AG10803 (cell line): Measurements from ENCODE around the gene SLC25A21.

ENCODE experiments used
- DNase-seq: peaks from one replicate; pipeline ENCODE4 v3.0.0; 2010; ENCODE audit warnings: low read depth
- H3K4me3 ChIP-seq: 2 replicates; pipeline ENCODE4 v1.5.1; 2011; ENCODE audit warnings: mild to moderate bottlenecking, low read length, control low read depth
- TF ChIP-seq, protein P1 (sequence below): conservative IDR thresholded peaks from 2 replicates; pipeline ENCODE4 v1.5.1; 2011; ENCODE audit warnings: mild to moderate bottlenecking, low read length, control low read depth, inconsistent platforms

Gene SLC25A21

DNA sequence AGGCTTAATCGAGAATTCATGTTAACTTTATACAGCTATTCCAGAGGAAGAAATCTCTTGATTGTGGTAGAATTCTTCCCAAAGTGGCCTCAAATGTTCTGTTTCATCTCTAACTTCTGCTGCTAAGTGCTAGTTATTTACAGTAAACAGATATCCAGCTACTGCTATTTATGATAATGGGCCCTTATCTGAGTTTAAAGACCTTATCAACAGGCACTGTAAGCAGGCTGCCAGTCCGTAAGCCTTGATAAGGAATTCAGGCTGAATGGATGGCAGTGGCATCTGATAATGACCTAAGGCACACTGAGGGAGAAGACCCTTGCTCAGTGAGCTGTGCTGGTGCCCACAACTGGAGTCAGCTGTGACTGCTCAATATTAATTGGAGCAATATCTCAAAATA lies 451.7 kb downstream of the SLC25A21 start:
- TF ChIP-seq, protein P1, sequence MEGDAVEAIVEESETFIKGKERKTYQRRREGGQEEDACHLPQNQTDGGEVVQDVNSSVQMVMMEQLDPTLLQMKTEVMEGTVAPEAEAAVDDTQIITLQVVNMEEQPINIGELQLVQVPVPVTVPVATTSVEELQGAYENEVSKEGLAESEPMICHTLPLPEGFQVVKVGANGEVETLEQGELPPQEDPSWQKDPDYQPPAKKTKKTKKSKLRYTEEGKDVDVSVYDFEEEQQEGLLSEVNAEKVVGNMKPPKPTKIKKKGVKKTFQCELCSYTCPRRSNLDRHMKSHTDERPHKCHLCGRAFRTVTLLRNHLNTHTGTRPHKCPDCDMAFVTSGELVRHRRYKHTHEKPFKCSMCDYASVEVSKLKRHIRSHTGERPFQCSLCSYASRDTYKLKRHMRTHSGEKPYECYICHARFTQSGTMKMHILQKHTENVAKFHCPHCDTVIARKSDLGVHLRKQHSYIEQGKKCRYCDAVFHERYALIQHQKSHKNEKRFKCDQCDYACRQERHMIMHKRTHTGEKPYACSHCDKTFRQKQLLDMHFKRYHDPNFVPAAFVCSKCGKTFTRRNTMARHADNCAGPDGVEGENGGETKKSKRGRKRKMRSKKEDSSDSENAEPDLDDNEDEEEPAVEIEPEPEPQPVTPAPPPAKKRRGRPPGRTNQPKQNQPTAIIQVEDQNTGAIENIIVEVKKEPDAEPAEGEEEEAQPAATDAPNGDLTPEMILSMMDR: no peak
- no peak overlapping the region for H3K4me3 ChIP-seq
- no peak for DNase-seq

DNA sequence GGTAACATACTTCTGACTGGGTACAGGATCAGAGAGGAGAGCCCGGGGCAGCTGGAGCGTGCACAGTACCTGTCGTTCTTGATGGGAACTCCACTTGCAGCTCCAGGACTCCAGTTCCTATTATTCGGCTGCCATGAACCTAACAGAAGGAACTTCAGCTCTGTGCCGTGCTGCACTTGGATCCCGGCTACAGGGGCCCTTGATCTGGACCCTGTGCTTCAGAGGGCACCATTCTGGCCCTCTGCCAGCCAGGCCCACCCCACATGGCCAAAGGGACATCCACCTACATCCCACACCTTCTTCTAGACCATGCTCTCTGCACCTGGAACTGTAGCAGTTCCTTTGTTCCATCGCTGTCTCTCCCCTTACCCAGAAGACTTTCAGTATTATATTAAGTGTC lies 452.6 kb downstream of the SLC25A21 start:
- no peak overlapping the region for H3K4me3 ChIP-seq
- TF ChIP-seq, protein P1: no peak
- DNase-seq: no peak

DNA sequence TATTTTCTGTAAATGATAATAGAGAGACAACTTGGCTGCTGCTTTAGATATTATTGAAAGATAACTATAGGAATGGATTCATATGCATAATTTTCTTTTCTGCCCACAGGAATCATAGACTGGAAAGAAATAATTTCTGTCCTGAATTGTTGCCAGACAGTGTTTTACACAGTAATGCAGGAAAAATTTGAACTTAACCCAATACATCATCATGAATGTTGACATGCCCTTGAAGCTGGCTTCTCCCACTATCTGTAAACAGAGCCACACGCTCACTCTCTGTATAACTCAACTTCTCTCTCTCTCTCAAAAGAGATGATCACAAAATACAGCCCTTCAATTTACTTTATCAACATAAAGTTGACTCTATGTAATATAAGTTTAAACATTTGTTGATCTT lies 454.2 kb downstream of the SLC25A21 start:
- no peak overlapping the region for H3K4me3 ChIP-seq
- TF ChIP-seq, protein P1: no peak
- DNase-seq: no peak

DNA sequence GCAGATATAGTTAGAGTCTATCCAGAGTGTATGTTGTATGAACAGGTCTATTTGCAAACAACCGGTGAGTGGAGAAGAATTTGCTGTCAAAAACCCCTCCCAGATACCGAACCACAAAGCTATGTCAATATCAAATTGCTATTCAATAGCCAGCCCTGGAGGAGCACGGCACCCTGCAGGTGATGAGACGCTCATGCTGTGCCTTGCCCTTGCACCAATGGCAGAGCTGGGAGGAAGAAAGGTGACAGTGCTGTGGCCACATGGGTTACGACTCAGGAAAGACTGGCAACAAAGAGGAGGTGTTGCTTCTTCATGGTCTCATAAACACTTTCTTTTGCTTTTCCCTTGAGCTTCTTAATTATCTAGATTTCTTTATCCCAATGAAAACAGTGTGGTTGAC lies 455.0 kb downstream of the SLC25A21 start:
- no peak for DNase-seq

DNA sequence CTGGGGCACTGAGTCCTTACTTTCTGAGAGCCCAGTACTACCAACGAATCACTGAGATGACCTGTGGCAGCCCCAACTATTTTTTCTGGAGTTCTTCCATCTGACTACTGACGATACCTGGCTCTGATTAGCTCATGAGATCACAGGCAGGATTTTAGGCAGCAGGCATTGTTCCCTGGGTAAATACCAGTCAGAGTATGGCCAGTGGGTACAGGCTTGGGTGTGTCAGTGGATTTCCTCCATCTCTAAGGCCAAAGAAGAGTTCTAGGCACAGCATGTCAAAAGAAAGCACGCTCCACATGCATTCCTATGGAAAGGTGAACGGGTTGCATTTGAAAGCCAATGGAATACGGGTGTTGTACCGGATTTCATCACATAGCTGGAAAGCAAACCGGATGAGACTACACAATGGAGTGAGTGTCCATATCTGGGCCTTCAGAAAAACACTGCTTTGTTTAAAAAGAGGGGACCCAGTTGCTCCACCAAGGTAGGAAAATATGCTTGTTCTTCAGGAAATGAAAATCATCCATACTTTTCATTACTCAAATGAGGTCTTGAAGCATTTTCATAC lies 455.7 kb downstream of the SLC25A21 start:
- H3K4me3 ChIP-seq: no peak overlapping the region
- TF ChIP-seq, protein P1: no peak
- no peak for DNase-seq

More for the DNA sequence above, 455.0 kb downstream of the SLC25A21 start:
- TF ChIP-seq, protein P1: no peak
- H3K4me3 ChIP-seq: no peak overlapping the region

DNA sequence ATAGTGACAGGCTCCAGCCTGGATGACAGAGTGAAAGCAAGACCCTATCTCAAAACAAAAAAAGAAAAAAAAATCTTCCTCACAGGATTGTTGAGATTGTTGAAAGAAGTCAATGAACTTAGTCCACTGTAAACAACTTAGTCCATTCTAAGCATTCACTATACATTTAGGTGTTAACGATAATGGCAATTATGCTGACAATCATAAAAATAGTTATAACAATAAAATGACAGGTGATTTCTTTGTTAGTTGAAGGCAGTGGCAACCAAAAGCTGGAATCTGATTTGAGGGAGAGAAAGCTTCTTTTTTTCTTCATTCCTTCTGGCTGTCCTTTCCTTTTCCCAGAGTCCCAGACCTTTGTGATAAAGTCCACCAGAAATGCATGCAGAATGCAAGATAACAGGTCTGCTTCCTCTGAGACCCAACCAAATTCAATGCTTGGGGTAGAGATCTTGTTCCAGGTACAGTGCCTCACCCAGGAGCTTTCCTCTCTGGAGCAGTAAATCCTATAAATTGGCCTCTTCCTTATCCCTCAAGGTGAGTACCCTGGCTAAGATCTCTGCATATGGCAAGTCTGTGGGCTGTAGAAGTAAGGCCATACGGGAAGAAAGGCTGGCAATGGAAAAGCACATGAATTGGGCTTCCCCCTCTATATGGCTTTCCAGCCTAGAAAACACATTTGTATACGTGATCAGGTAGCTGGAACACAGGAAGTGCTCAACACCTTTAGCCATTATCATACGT lies 458.3 kb downstream of the SLC25A21 start:
- DNase-seq: no peak
- TF ChIP-seq, protein P1: no peak
- H3K4me3 ChIP-seq: no peak overlapping the region

DNA sequence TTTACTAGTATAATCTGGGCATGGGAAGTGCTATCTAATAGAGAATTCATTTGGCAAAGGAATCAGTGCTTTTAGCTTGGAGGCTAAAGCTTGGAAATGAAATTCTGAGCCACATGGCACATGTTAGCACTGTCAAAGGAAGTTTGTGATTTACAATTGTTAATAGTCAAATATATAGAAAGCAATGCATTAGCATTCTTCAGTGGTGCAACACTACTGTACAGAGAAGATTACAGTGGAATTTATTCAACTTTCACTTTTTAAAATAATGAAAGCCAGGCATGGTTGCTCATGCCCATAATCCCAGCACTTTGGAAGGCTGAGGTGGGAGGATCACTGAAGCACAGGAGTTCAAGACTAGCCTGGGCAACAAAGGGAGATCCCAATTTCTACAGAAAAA lies 464.8 kb downstream of the SLC25A21 start:
- no peak overlapping the region for H3K4me3 ChIP-seq
- TF ChIP-seq, protein P1: no peak
- DNase-seq: no peak
